Activated CD4-positive, alpha-beta T cell treated with anti-CD3 and anti-CD28 coated beads, Interleukin-10, Interleukin-2, amounts not matched to agents 100 ng/mL and 50 ng/mL, durations not matched to agents 16 hours and 8 hours (primary cell): ENCODE results near the gene TENM4.

Experiments used
- DNase-seq: peaks from one replicate; pipeline ENCODE4 v3.0.0-alpha.2; 2020

TENM4 gene

GRCh38 chr11:78825591-78826020 lies 615.2 kb downstream of the TENM4 start:
- no peak for DNase-seq

DNA sequence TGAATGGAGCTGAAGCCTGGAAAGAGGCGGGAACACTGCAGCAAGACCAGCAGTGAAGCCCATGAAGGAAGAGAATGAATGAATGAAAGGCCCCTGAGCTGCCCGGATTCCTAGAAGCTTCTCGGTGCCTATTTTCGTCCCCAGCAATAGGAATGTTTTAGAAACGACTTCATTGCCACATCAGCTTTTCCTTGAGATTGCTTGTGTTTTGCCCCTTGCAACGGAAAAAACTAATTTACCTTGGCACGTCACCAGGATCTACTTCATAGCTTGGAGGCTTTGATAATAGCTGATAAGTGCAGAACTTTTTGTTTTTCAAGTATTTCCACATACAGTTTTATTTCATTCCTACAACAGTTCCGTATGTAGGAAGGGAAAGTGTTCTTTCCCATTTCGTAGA lies 617.2 kb downstream of the TENM4 start:
- no peak for DNase-seq

DNA sequence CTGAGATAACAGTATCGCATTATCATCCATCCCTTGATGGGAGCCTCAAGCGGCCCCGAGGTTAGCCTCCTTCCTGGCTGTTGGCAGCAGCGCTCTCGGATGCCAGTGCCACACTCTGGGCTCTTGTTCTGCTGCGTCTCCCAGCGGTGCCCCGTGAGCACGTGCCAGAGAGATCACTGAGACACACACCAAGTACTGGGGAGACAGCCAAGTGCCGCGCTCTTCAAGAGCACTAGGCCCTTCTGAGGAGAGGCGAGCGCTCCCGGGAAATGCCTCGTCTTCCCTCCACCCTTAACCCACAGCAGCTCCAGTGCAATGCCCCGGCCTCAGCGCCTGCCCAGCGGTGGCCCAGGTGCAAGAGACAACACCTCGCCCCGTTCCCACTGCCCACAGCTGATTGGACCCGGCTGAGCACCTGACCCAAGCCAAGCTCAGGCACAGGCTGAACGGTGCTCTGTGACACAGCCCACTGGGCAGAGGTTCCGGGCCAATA lies 617.9 kb downstream of the TENM4 start:
- DNase-seq = no peak

DNA sequence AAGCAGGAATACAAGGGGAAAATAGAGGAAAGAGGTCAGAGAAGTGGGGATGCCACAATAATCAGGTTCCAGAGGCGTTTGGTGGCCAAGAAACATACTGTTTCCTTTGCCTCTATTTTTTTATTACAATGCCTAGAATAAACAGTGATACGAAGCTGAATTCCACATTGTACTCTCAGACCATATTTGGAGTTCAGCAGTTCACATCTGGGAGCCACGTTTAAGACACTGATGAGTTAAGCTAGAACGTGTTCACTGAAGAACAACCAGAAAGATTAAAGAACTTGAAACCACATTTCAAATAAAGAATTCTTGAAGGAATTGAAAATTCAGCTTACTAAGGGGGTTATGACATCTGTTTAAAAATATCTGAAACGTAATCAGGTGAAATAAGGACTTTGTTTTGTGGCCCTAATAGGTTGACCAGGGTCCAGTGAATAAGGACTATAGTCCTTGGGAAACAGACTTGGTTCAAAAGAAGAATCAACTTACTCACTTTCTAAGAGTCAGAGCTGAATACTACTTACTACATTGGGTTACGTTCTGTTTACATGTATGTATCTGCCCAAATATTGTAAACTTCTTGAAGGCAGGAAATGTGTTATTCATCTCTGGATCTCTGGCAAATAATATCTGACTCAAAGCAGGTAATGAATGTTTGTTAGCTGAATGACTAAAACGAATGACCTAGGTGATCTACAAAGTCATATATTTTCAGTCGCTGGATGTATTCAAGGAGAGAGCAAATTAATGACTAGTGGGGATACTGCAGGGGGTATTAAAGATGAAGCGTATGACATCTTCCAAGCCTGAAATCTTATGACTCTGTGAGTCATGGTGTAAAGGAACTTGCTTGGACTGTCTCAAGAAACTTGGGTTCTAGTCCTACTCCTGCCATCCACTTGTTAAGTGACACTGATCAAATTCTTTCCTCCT lies 619.2 kb downstream of the TENM4 start:
- DNase-seq = peak; percentile 3

GRCh38 chr11:78820741-78821140 lies 620.1 kb downstream of the TENM4 start:
- no peak for DNase-seq

GRCh38 chr11:78818201-78818600 lies 622.6 kb downstream of the TENM4 start:
- DNase-seq = no peak

DNA sequence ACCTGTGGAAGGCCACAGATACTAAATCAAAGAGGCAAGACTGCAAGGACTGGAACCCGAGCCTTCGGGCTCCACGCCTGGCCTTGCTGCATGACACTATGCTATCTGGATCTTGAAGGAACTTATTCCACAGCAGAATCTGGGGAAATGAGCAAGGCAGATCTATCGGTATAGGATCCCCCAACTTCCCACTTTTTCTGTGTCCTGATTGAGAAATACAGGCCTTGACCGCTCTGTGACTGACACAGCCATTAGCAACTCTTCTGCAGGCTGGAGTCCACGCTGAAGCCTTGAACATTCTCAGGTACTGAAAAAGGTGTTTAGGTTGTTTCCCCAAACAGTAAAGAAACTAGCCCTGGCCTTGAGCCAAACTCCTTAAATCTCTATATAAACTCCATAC lies 625.0 kb downstream of the TENM4 start:
- DNase-seq = no peak

- no peak for DNase-seq
These were observed 628.1 kb downstream of the TENM4 start for GRCh38 chr11:78812513-78813293.

DNA sequence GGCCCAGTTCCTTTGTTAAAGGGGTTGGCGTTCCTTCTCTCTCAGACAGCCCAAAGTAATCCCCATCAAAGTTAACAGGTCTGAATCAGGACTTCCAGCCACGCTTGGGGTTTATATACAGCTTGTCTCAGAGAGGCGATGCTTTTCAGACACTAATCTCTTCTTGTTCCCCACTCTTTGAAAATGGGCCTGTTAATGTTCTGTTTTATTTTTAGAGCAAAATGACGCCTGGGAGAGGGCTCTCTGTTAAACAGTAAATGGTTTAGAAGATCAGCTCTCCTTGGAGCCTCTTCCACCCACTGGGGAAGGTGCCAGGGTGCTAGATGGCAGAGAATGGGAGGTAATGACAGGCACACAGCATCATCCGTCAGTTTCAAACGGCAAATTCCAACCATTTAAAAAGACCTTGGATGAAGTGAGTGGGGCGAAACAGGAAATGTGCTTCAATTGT lies 630.2 kb downstream of the TENM4 start:
- DNase-seq = no peak

DNA sequence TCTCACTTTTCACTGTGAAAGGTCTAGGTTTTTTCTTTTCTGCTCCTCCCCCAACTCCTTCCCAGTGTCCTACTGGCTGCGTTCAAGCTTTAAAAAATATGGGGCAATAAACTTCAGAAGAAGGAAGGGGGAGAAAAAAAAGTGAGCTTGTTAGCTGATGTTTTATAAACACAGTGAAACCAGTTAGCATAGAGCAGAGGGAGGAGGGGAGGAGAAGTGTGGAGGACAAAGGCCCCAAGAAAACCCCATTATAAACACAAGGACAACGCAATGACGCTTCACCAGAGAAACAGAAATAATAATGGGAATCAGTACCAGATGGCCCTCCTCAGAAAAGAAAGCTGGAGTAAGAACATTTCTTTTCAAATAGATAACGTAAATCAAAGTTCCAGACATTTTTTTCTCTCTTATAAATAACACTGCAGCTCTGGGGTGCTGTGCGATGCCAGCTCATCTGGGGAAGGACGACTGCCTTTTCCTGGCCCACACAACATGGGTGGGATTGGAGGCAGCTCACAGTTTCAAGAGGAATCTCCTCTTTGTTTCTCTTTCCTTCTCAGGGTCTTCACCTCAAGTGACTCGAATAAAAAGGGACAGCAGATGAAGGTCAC lies 630.8 kb downstream of the TENM4 start:
- no peak for DNase-seq

DNA sequence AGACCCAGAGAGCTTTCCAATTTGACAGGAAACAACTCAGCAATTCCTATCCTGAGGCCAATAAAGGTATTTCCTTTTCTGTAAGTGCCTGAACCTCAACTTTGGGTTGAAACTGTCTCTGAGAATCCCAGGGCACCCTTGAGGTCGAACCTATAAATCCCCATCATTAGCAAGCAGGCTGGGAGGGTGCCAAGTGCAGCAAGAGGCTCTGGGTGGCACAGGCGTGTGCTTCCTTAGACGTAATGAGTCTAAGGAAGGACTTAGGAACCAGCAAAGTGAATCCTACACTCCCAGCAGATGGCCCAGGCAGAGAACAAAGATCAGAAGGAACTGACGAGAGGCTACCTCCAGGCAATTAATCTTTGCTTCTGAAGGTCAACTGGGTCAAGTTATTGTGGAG lies 631.9 kb downstream of the TENM4 start:
- DNase-seq = no peak

- DNase-seq = no peak
These were observed 633.5 kb downstream of the TENM4 start for GRCh38 chr11:78807351-78807750.

DNA sequence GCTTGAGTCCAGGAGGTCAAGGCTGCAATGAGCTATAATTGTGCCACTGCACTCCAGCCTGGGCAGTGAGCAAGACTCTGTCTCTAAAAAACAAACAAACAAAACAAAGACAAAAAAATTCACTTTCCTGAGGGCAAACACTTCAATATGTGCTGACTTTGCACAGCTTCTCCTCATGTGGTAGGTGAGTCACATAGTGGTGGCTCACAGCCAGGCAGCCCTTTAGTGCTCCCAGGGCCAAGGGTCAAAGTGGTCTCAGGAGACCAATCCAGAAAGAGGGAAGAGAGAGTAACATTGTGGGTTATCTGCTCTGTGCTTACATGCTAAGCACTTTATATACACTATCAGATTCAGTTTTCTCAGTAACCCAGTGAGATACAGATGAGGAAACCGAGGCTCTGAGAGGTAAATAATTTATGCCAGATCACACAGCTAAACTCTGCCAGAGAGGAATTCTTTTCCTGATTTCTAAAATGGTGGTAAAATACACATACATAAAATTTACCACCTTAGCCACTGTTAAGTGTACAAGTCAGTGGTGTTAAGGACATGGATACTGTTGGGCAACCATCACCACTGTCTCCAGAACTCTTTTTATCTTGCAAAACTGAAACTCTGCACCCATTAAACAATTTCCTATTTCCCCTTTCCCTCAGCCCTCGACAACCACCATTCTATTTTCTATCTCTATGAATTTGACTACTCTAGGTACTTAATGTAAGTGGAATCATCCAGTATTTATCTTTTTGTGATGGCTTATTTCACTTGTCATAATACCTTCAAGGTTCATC lies 634.4 kb downstream of the TENM4 start:
- no peak for DNase-seq

DNA sequence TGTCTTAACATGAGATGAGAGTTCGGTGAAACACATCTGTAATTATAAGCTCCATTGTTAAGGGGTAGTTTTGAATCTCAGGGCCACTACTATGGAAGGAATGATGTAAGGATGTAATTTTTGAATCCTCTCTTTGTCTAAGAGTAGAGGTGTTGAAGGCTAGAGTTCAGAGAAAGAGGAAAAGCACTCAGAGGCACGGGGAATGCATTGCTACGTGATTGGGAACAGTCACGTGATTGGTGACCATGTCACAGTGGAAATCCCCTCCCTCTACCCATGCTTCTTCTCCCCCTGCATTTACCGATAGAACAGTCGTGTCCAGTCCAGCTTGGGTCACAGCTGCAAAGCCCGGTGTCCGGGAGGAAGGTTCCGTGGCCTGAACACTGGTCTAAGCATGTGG lies 635.8 kb downstream of the TENM4 start:
- DNase-seq = no peak

GRCh38 chr11:78803995-78804394 lies 636.8 kb downstream of the TENM4 start:
- no peak for DNase-seq

DNA sequence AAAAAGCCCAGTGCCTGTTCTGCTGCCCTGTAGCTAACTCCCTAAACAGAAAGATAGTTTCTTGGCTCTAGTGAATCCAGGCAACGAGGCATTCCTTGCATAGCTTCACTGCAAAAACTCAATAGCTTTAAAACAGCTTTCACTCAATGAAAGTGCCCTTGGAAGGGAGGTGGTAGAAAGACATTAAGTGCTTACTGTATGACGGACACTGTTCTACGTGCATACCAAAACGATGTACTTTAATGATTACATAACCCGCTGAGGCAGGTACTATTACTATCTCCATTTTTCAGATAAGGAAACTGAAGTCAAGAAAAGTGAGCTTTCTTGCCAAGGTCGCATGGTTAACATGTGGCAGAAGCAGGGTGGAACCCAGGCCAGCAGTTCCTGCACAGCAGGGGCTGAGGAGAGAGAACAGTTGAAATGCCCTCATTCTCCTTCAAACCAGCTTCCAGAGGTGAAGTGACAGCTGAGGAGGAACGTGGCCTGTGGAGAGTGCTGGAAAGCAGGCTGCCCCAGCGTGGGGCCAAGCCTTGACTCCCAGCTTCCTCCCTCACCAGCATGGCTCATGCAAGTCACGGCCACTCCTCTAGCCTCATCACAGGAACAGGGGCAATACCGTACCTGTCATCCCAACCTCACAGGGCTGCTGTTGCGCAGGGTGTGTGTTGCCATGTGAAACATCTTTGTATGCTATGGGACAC lies 638.6 kb downstream of the TENM4 start:
- no peak for DNase-seq

- no peak for DNase-seq
These were observed 639.5 kb downstream of the TENM4 start for GRCh38 chr11:78801161-78801884.

- no peak for DNase-seq
These were observed 640.1 kb downstream of the TENM4 start for GRCh38 chr11:78800756-78801155.

DNA sequence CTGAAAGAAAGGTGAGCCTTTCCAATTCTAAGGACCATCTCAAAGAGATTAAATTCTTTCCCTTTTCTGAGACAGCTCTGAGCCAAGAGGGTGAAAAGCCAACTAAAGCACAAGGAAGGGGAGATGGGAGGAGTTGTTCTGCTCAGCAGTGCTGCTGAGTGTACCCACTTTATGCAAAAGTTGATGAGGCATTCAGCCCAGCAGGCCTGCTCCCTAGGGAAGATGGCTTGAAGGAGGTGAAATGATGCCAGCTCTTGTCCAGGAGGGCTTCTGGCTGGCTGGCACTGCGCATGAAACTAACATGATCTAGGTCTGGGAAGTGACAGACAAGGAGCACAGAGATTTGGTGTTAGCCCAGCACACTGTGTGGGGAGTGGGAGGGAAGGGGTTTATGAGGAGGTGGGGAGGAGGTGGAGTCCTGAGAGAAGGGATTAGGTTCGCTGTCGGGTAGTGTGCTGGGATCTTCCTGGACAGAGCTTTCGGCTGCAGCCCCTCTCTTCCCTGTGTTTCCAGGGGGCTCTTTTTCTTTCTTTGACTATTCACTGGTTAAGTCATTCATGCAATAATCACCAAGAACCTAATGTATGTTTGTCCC lies 640.6 kb downstream of the TENM4 start:
- DNase-seq = no peak

DNA sequence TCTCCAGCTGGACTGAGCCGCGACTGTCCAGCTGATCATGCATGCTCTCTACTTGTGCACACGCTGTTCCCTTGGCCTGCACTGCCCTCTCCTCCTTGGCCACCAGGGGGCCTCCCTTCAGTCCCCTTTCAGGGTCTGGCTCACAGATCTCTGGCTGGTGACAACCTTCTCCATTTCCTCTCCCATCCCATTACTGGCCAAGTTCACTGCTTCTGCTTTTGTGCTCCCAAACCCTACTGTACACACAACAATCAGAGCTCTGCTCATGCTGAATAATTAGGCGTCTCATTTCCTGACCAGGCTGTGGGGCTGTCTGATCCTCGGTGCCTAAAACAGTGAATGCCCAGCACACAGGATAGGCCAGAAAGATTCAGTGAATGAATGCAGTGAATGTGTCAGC lies 642.2 kb downstream of the TENM4 start:
- DNase-seq = peak; percentile 52

- DNase-seq = no peak
These were observed 643.3 kb downstream of the TENM4 start for GRCh38 chr11:78797559-78797958.
